ENCODE measurements around the gene EYA2. TPM values are rescaled to one million over a fixed set of nuclear protein-coding genes. Genes with fewer than 3 reads are reported as not detected.
"Not testable (repeated sequence)": the region's sequence is repeated elsewhere in the genome, so short reads cannot be mapped to it uniquely, and the experiment has no call there.

Gene EYA2
- total RNA-seq, 1 donor from 2014 or later: 9.0 TPM

- Mint-ChIP-seq H3K9me3 (no peaks in the 10 kb centered on the region), H3K27me3 (ENCODE audit: low read depth) (no peaks in the 10 kb centered on the region), H3K4me3 (no peak overlapping the region), H3K27ac (no peak overlapping the region), H3K36me3 (no peaks in the 10 kb centered on the region), H3K4me1 (no peaks in the 10 kb centered on the region)
- TF ChIP-seq CTCF (IDR thresholded peaks at IDR 0.05; ENCODE audit: unreplicated experiment): no peak
- no peak for DNase-seq (ENCODE audit: low spot score in 2 of 2, unreplicated experiment in 2 of 2)
Observed at GRCh38 chr20:47173596-47174216, 279.1 kb downstream of the EYA2 start.

GRCh38 chr20:47174456-47175243, 280.0 kb downstream of the EYA2 start:
- no peak for TF ChIP-seq CTCF (IDR thresholded peaks at IDR 0.05; ENCODE audit: unreplicated experiment)
- Mint-ChIP-seq H3K4me1 (no peaks in the 10 kb centered on the region), H3K27me3 (ENCODE audit: low read depth) (no peaks in the 10 kb centered on the region), H3K9me3 (no peaks in the 10 kb centered on the region), H3K36me3 (no peaks in the 10 kb centered on the region), H3K4me3 (no peak overlapping the region), H3K27ac (no peak overlapping the region)
- no peak for DNase-seq (ENCODE audit: low spot score in 2 of 2, unreplicated experiment in 2 of 2)

- no peaks in the 10 kb centered on the region for H3K27me3 Mint-ChIP-seq (ENCODE audit: low read depth)
- no peak overlapping the region for H3K27ac Mint-ChIP-seq
- H3K9me3 Mint-ChIP-seq: no peaks in the 10 kb centered on the region
- H3K36me3 Mint-ChIP-seq: peaks cover under 1% of the 10 kb centered on the region
- H3K4me3 Mint-ChIP-seq: no peak overlapping the region
- no peak for TF ChIP-seq CTCF (IDR thresholded peaks at IDR 0.05; ENCODE audit: unreplicated experiment)
- no peaks in the 10 kb centered on the region for H3K4me1 Mint-ChIP-seq
- no peak for DNase-seq (ENCODE audit: low spot score in 2 of 2, unreplicated experiment in 2 of 2)
Observed at GRCh38 chr20:47175493-47175892, 280.9 kb downstream of the EYA2 start.

- H3K9me3 Mint-ChIP-seq; H3K27ac Mint-ChIP-seq; H3K36me3 Mint-ChIP-seq; DNase-seq (ENCODE audit: low spot score in 2 of 2, unreplicated experiment in 2 of 2); H3K4me1 Mint-ChIP-seq; H3K4me3 Mint-ChIP-seq; H3K27me3 Mint-ChIP-seq (ENCODE audit: low read depth): not testable (repeated sequence)
Observed at GRCh38 chr20:47176217-47176616, 281.6 kb downstream of the EYA2 start.

GRCh38 chr20:47178277-47178676, 283.6 kb downstream of the EYA2 start:
- no peak for DNase-seq (ENCODE audit: low spot score in 2 of 2, unreplicated experiment in 2 of 2)
- no peak for TF ChIP-seq CTCF (IDR thresholded peaks at IDR 0.05; ENCODE audit: unreplicated experiment)
- H3K9me3 Mint-ChIP-seq: peaks cover 3% of the 10 kb centered on the region
- no peaks in the 10 kb centered on the region for H3K27me3 Mint-ChIP-seq (ENCODE audit: low read depth)
- no peak overlapping the region for H3K27ac Mint-ChIP-seq
- H3K36me3 Mint-ChIP-seq: peaks cover 4% of the 10 kb centered on the region
- no peaks in the 10 kb centered on the region for H3K4me1 Mint-ChIP-seq
- no peak overlapping the region for H3K4me3 Mint-ChIP-seq

- Mint-ChIP-seq H3K27ac (no peak overlapping the region), H3K4me1 (no peaks in the 10 kb centered on the region), H3K9me3 (peaks cover 3% of the 10 kb centered on the region), H3K27me3 (ENCODE audit: low read depth) (no peaks in the 10 kb centered on the region), H3K36me3 (peaks cover 4% of the 10 kb centered on the region), H3K4me3 (no peak overlapping the region)
- no peak for TF ChIP-seq CTCF (IDR thresholded peaks at IDR 0.05; ENCODE audit: unreplicated experiment)
- DNase-seq (ENCODE audit: low spot score in 2 of 2, unreplicated experiment in 2 of 2): no peak
Observed at GRCh38 chr20:47178851-47179250, 284.2 kb downstream of the EYA2 start.
